Measurements from ENCODE around the gene RELN. TPM values are rescaled to one million over a fixed set of nuclear protein-coding genes. Genes with fewer than 3 reads are reported as not detected.

RELN gene
- total and polyA plus RNA-seq, 4 experiments from 2014 or later = not detected

DNA sequence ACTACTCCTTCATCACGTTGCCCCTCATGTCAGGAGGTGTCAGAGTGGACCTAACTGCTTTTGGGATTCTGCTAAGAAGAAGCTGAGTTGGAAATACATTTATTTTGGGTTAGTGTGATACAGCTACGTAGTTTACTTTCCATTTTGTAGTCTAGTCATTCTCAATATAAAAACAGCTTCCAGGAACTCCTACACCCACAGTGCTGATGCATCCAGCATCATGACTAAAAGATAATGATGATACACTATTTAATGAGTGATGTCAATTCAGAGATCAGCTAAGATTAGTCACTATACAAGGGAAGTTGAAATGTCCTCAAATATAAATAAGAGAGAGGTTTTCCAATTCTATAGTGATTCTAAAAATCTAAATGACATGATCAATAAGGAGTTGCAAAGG is 279.2 kb downstream of the RELN start:
- H3K4me3 ChIP-seq (ENCODE audit: low read length in 2 of 2) = no peak overlapping the region
- no peaks in the 10 kb centered on the region for H3K27me3 ChIP-seq (ENCODE audit: insufficient read depth, low read length)
- intact Hi-C loops (cut with micrococcal nuclease) = no loop called here
- no peaks in the 10 kb centered on the region for H3K4me1 Mint-ChIP-seq
- H3K9me3 Mint-ChIP-seq = no peaks in the 10 kb centered on the region
- no peak overlapping the region for H3K27ac ChIP-seq (ENCODE audit: low read depth, low read length)
- DNase-seq = no peak
- ChIA-PET POLR2A (ENCODE audit: partially characterized antibody) (no interaction called here), CTCF (ENCODE audit: partially characterized antibody) (interaction anchor here (0.7 kb wide), 1 partner anchor 9 kb away, joined by 3 read pairs; no protein-coding TSS in a partner anchor)
- H3K36me3 Mint-ChIP-seq = no peaks in the 10 kb centered on the region
- no peaks in the 10 kb centered on the region for H3K4me1 ChIP-seq (ENCODE audit: insufficient read depth, low read length)
- no peak overlapping the region for H3K27ac Mint-ChIP-seq
- no peaks in the 10 kb centered on the region for H3K36me3 ChIP-seq (ENCODE audit: insufficient read depth, low read length)
- no peak overlapping the region for H3K4me3 Mint-ChIP-seq
- no peaks in the 10 kb centered on the region for H3K27me3 Mint-ChIP-seq
- H3K9me3 ChIP-seq (ENCODE audit: control insufficient read depth in 1 of 2, low read length in 2 of 2) = no peaks in the 10 kb centered on the region

DNA sequence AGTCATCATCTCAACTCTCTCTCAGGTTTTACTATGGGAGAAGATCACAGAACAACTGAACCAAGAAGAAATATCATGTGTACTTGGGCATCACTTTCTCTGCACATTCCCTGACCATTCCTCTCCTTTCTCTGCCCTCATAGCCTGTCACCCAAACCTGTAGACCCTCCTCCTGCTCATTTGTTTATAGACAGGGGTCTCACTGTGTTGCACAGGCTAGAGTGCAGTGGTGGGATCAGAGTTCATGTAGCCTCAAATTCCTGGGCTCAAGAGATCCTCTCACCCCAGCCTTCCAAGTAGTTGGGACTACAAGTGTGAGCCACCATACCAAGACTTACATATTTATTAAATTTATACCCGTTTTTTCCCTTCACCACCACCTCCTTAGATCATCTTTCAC is 282.7 kb downstream of the RELN start:
- H3K36me3 ChIP-seq (ENCODE audit: insufficient read depth, low read length) = no peaks in the 10 kb centered on the region
- Mint-ChIP-seq H3K27ac (no peak overlapping the region), H3K36me3 (no peaks in the 10 kb centered on the region), H3K4me1 (no peaks in the 10 kb centered on the region), H3K9me3 (no peaks in the 10 kb centered on the region), H3K4me3 (no peak overlapping the region), H3K27me3 (no peaks in the 10 kb centered on the region)
- POLR2A ChIA-PET (ENCODE audit: partially characterized antibody) = no interaction called here
- no peaks in the 10 kb centered on the region for H3K27me3 ChIP-seq (ENCODE audit: insufficient read depth, low read length)
- H3K9me3 ChIP-seq (ENCODE audit: control insufficient read depth in 1 of 2, low read length in 2 of 2) = no peaks in the 10 kb centered on the region
- intact Hi-C loops (cut with micrococcal nuclease) = no loop called here
- H3K4me3 ChIP-seq (ENCODE audit: low read length in 2 of 2) = no peak overlapping the region
- no peaks in the 10 kb centered on the region for H3K4me1 ChIP-seq (ENCODE audit: insufficient read depth, low read length)
- no peak for DNase-seq
- CTCF ChIA-PET (ENCODE audit: partially characterized antibody) = no interaction called here
- H3K27ac ChIP-seq (ENCODE audit: low read depth, low read length) = no peak overlapping the region

- H3K36me3 Mint-ChIP-seq = no peaks in the 10 kb centered on the region
Observed at GRCh38 chr7:103705542-103705941, 283.9 kb downstream of the RELN start.

DNA sequence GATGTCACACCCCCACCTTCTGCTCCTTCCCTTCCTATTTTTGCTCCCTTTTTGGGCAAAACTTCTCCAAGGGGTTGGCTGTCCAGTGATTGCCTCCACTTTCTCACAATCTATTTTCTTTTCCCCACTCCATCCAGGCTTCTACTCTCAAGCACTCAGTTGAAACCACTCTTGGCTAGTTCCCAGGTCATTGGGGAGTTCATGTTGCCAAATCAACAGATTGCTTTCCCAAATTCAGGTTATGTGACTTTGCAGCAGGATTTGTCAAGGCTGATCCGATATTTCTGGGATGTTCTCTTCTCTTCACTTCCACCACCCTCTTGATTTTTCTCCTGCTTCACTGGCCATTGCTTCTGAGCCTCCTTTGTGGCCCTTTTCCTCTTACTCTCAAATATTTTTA is 284.8 kb downstream of the RELN start:
- no peak overlapping the region for H3K27ac ChIP-seq (ENCODE audit: low read depth, low read length)
- no peak overlapping the region for H3K4me3 ChIP-seq (ENCODE audit: low read length in 2 of 2)
- Mint-ChIP-seq H3K4me1 (no peaks in the 10 kb centered on the region), H3K27ac (no peak overlapping the region), H3K36me3 (no peaks in the 10 kb centered on the region), H3K4me3 (no peak overlapping the region), H3K27me3 (no peaks in the 10 kb centered on the region), H3K9me3 (no peaks in the 10 kb centered on the region)
- POLR2A ChIA-PET (ENCODE audit: partially characterized antibody) = no interaction called here
- H3K4me1 ChIP-seq (ENCODE audit: insufficient read depth, low read length) = no peaks in the 10 kb centered on the region
- no peaks in the 10 kb centered on the region for H3K36me3 ChIP-seq (ENCODE audit: insufficient read depth, low read length)
- CTCF ChIA-PET (ENCODE audit: partially characterized antibody) = no interaction called here
- no peaks in the 10 kb centered on the region for H3K27me3 ChIP-seq (ENCODE audit: insufficient read depth, low read length)
- no peaks in the 10 kb centered on the region for H3K9me3 ChIP-seq (ENCODE audit: control insufficient read depth in 1 of 2, low read length in 2 of 2)
- intact Hi-C loops (cut with micrococcal nuclease) = no loop called here
- DNase-seq = no peak

More at GRCh38 chr7:103705542-103705941, 283.9 kb downstream of the RELN start:
- H3K4me1 ChIP-seq (ENCODE audit: insufficient read depth, low read length) = no peaks in the 10 kb centered on the region
- CTCF ChIA-PET (ENCODE audit: partially characterized antibody) = no interaction called here
- H3K27me3 Mint-ChIP-seq = no peaks in the 10 kb centered on the region
- POLR2A ChIA-PET (ENCODE audit: partially characterized antibody) = no interaction called here
- no peak overlapping the region for H3K27ac ChIP-seq (ENCODE audit: low read depth, low read length)
- no peaks in the 10 kb centered on the region for H3K9me3 Mint-ChIP-seq
- no peaks in the 10 kb centered on the region for H3K36me3 ChIP-seq (ENCODE audit: insufficient read depth, low read length)
- no peak overlapping the region for H3K4me3 Mint-ChIP-seq
- no peak overlapping the region for H3K4me3 ChIP-seq (ENCODE audit: low read length in 2 of 2)
- intact Hi-C loops (cut with micrococcal nuclease) = no loop called here
- H3K27ac Mint-ChIP-seq = no peak overlapping the region
- H3K4me1 Mint-ChIP-seq = no peaks in the 10 kb centered on the region
- no peak for DNase-seq
- H3K9me3 ChIP-seq (ENCODE audit: control insufficient read depth in 1 of 2, low read length in 2 of 2) = no peaks in the 10 kb centered on the region
- no peaks in the 10 kb centered on the region for H3K27me3 ChIP-seq (ENCODE audit: insufficient read depth, low read length)

DNA sequence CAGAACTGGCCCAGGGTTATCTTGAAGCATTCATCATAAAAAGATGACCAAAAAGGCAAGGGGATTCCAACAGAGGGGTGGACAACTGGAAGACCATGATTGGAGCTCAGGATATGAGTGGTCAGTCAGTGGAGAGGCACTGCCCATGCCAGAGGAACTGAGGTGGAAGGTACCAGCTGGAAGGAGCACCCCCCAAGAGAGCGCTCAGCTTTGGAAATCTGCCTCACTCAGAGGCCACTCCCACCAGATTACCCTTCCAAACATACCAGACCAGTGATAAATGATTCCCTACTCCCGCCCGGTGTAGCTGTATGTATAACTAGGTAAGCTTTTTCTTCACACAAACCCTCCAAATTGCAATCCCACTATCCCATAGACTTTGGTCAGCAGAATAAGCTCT is 286.5 kb downstream of the RELN start:
- intact Hi-C loops (cut with micrococcal nuclease) = no loop called here
- Histone ChIP-seq H3K4me1 (ENCODE audit: insufficient read depth, low read length) (no peaks in the 10 kb centered on the region), H3K36me3 (ENCODE audit: insufficient read depth, low read length) (no peaks in the 10 kb centered on the region), H3K4me3 (ENCODE audit: low read length in 2 of 2) (no peak overlapping the region), H3K9me3 (ENCODE audit: control insufficient read depth in 1 of 2, low read length in 2 of 2) (no peaks in the 10 kb centered on the region), H3K27ac (ENCODE audit: low read depth, low read length) (no peak overlapping the region), H3K27me3 (ENCODE audit: insufficient read depth, low read length) (no peaks in the 10 kb centered on the region)
- ChIA-PET POLR2A (ENCODE audit: partially characterized antibody) (no interaction called here), CTCF (ENCODE audit: partially characterized antibody) (no interaction called here)
- Mint-ChIP-seq H3K9me3 (no peaks in the 10 kb centered on the region), H3K4me3 (no peak overlapping the region), H3K27me3 (peaks cover 0 to 1% of the 10 kb centered on the region in 2 donors), H3K36me3 (no peaks in the 10 kb centered on the region), H3K4me1 (no peaks in the 10 kb centered on the region), H3K27ac (no peak overlapping the region)
- no peak for DNase-seq

GRCh38 chr7:103702454-103702853 is 287.0 kb downstream of the RELN start:
- H3K36me3 Mint-ChIP-seq = no peaks in the 10 kb centered on the region
- H3K4me3 ChIP-seq (ENCODE audit: low read length in 2 of 2) = no peak overlapping the region
- intact Hi-C loops (cut with micrococcal nuclease) = no loop called here
- H3K4me1 ChIP-seq (ENCODE audit: insufficient read depth, low read length) = no peaks in the 10 kb centered on the region
- H3K27ac ChIP-seq (ENCODE audit: low read depth, low read length) = no peak overlapping the region
- H3K4me3 Mint-ChIP-seq = peak overlapping the region in 1 of 8 donors; percentile 29
- DNase-seq = no peak
- no peaks in the 10 kb centered on the region for H3K9me3 Mint-ChIP-seq
- no peaks in the 10 kb centered on the region for H3K27me3 ChIP-seq (ENCODE audit: insufficient read depth, low read length)
- H3K27ac Mint-ChIP-seq = no peak overlapping the region
- H3K9me3 ChIP-seq (ENCODE audit: control insufficient read depth in 1 of 2, low read length in 2 of 2) = no peaks in the 10 kb centered on the region
- POLR2A ChIA-PET (ENCODE audit: partially characterized antibody) = no interaction called here
- H3K36me3 ChIP-seq (ENCODE audit: insufficient read depth, low read length) = no peaks in the 10 kb centered on the region
- CTCF ChIA-PET (ENCODE audit: partially characterized antibody) = no interaction called here
- no peaks in the 10 kb centered on the region for H3K4me1 Mint-ChIP-seq
- peaks cover 0 to 1% of the 10 kb centered on the region in 2 donors for H3K27me3 Mint-ChIP-seq

GRCh38 chr7:103699032-103699431 is 290.4 kb downstream of the RELN start:
- Mint-ChIP-seq H3K4me3 (no peak overlapping the region), H3K9me3 (no peaks in the 10 kb centered on the region), H3K27ac (no peak overlapping the region), H3K4me1 (no peaks in the 10 kb centered on the region), H3K27me3 (peaks cover 0 to 1% of the 10 kb centered on the region in 2 donors), H3K36me3 (no peaks in the 10 kb centered on the region)
- H3K36me3 ChIP-seq (ENCODE audit: insufficient read depth, low read length) = no peaks in the 10 kb centered on the region
- H3K4me3 ChIP-seq (ENCODE audit: low read length in 2 of 2) = no peak overlapping the region
- no peaks in the 10 kb centered on the region for H3K27me3 ChIP-seq (ENCODE audit: insufficient read depth, low read length)
- ChIA-PET POLR2A (ENCODE audit: partially characterized antibody) (no interaction called here), CTCF (ENCODE audit: partially characterized antibody) (no interaction called here)
- no peak overlapping the region for H3K27ac ChIP-seq (ENCODE audit: low read depth, low read length)
- intact Hi-C loops (cut with micrococcal nuclease) = no loop called here
- no peaks in the 10 kb centered on the region for H3K9me3 ChIP-seq (ENCODE audit: control insufficient read depth in 1 of 2, low read length in 2 of 2)
- no peaks in the 10 kb centered on the region for H3K4me1 ChIP-seq (ENCODE audit: insufficient read depth, low read length)
- DNase-seq = no peak

DNA sequence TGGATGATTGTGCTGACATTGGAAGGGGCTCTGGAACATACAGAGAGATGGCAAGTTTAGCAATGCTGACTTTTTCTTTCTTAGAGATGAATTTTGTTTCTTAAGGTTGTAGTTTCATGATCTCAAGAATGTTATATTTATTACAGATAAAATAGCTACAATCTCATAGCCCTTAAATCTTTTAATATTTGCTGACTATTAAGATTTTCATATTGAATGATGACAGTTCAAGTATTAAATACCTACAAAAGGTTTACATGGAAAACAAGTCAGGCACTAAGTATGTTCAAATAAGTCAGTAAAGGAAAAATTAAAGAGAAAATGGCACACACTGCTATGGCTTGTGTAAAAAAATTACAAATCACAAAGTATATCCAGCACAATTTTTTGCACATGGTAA is 291.4 kb downstream of the RELN start:
- Mint-ChIP-seq H3K4me3 (no peak overlapping the region), H3K36me3 (no peaks in the 10 kb centered on the region), H3K27ac (no peak overlapping the region), H3K4me1 (no peaks in the 10 kb centered on the region), H3K27me3 (peaks cover 0 to 1% of the 10 kb centered on the region in 2 donors), H3K9me3 (no peaks in the 10 kb centered on the region)
- no peaks in the 10 kb centered on the region for H3K4me1 ChIP-seq (ENCODE audit: insufficient read depth, low read length)
- H3K9me3 ChIP-seq (ENCODE audit: control insufficient read depth in 1 of 2, low read length in 2 of 2) = no peaks in the 10 kb centered on the region
- ChIA-PET CTCF (ENCODE audit: partially characterized antibody) (no interaction called here), POLR2A (ENCODE audit: partially characterized antibody) (no interaction called here)
- intact Hi-C loops (cut with micrococcal nuclease) = no loop called here
- H3K36me3 ChIP-seq (ENCODE audit: insufficient read depth, low read length) = no peaks in the 10 kb centered on the region
- H3K4me3 ChIP-seq (ENCODE audit: low read length in 2 of 2) = no peak overlapping the region
- no peak overlapping the region for H3K27ac ChIP-seq (ENCODE audit: low read depth, low read length)
- no peak for DNase-seq
- H3K27me3 ChIP-seq (ENCODE audit: insufficient read depth, low read length) = no peaks in the 10 kb centered on the region

Data from CD4-positive, alpha-beta memory T cell (primary cell).